ENCODE results near the gene CAPN13. TPM values are rescaled to one million over a fixed set of nuclear protein-coding genes. Genes with fewer than 3 reads are reported as not detected.

The CAPN13 gene
- total RNA-seq, 1 donor from 2014 or later, result not detected

- H3K4me1 Mint-ChIP-seq, result peaks cover 4% of the 10 kb centered on the region
- no peaks in the 10 kb centered on the region for H3K9me3 Mint-ChIP-seq
- DNase-seq (ENCODE audit: low spot score in 2 of 2, unreplicated experiment in 2 of 2), result no peak
- H3K4me3 Mint-ChIP-seq, result no peak overlapping the region
- TF ChIP-seq CTCF (IDR thresholded peaks at IDR 0.05; ENCODE audit: unreplicated experiment), result no peak
- H3K27ac Mint-ChIP-seq, result no peak overlapping the region
- no peaks in the 10 kb centered on the region for H3K36me3 Mint-ChIP-seq
- H3K27me3 Mint-ChIP-seq (ENCODE audit: low read depth), result peaks cover 31% of the 10 kb centered on the region
These were observed 44.0 kb downstream of the CAPN13 start for GRCh38 chr2:30763151-30763660.

GRCh38 chr2:30761226-30761625 is 46.0 kb downstream of the CAPN13 start:
- Mint-ChIP-seq H3K4me3 (no peak overlapping the region), H3K27ac (no peak overlapping the region), H3K27me3 (ENCODE audit: low read depth) (peaks cover 19% of the 10 kb centered on the region), H3K4me1 (peaks cover 15% of the 10 kb centered on the region), H3K9me3 (no peaks in the 10 kb centered on the region), H3K36me3 (no peaks in the 10 kb centered on the region)
- TF ChIP-seq CTCF (IDR thresholded peaks at IDR 0.05; ENCODE audit: unreplicated experiment), result no peak
- DNase-seq (ENCODE audit: low spot score in 2 of 2, unreplicated experiment in 2 of 2), result no peak

GRCh38 chr2:30759481-30759880 is 47.8 kb downstream of the CAPN13 start:
- Mint-ChIP-seq H3K4me1 (peaks cover 23% of the 10 kb centered on the region), H3K27ac (no peak overlapping the region), H3K27me3 (ENCODE audit: low read depth) (peaks cover 7% of the 10 kb centered on the region), H3K36me3 (no peaks in the 10 kb centered on the region), H3K9me3 (peaks cover 4% of the 10 kb centered on the region), H3K4me3 (no peak overlapping the region)
- TF ChIP-seq CTCF (IDR thresholded peaks at IDR 0.05; ENCODE audit: unreplicated experiment), result no peak
- DNase-seq (ENCODE audit: low spot score in 2 of 2, unreplicated experiment in 2 of 2), result no peak

GRCh38 chr2:30758191-30758651 is 49.0 kb downstream of the CAPN13 start:
- Mint-ChIP-seq H3K4me1 (peaks cover 23% of the 10 kb centered on the region), H3K4me3 (no peak overlapping the region), H3K27ac (no peak overlapping the region), H3K9me3 (peaks cover 4% of the 10 kb centered on the region), H3K27me3 (ENCODE audit: low read depth) (peaks cover 7% of the 10 kb centered on the region), H3K36me3 (no peaks in the 10 kb centered on the region)
- no peak for TF ChIP-seq CTCF (IDR thresholded peaks at IDR 0.05; ENCODE audit: unreplicated experiment)
- DNase-seq (ENCODE audit: low spot score in 2 of 2, unreplicated experiment in 2 of 2), result no peak

- Mint-ChIP-seq H3K4me1 (peaks cover 23% of the 10 kb centered on the region), H3K36me3 (no peaks in the 10 kb centered on the region), H3K27me3 (ENCODE audit: low read depth) (peaks cover 7% of the 10 kb centered on the region), H3K4me3 (no peak overlapping the region), H3K9me3 (peaks cover 4% of the 10 kb centered on the region), H3K27ac (no peak overlapping the region)
- TF ChIP-seq CTCF (IDR thresholded peaks at IDR 0.05; ENCODE audit: unreplicated experiment), result no peak
- DNase-seq (ENCODE audit: low spot score in 2 of 2, unreplicated experiment in 2 of 2), result no peak
These were observed 49.5 kb downstream of the CAPN13 start for GRCh38 chr2:30757749-30758148.

- DNase-seq (ENCODE audit: low spot score in 2 of 2, unreplicated experiment in 2 of 2), result no peak
- Mint-ChIP-seq H3K9me3 (peaks cover 4% of the 10 kb centered on the region), H3K4me1 (peaks cover 23% of the 10 kb centered on the region), H3K27ac (no peak overlapping the region), H3K27me3 (ENCODE audit: low read depth) (peaks cover 10% of the 10 kb centered on the region), H3K4me3 (no peak overlapping the region), H3K36me3 (no peaks in the 10 kb centered on the region)
- TF ChIP-seq CTCF (IDR thresholded peaks at IDR 0.05; ENCODE audit: unreplicated experiment), result no peak
These were observed 50.3 kb downstream of the CAPN13 start for GRCh38 chr2:30756971-30757370.
